HG03571 (cell line): Measurements from ENCODE around the gene SP2.
A peak's percentile ranks its signal among the peaks of the same experiment; 100 is the strongest.

Experiments
- ATAC-seq: cut with Tn5 transposase; IDR thresholded peaks from one replicate; pipeline ENCODE4 v1.9.1; 2021; ENCODE audit not compliant: unreplicated experiment

Gene SP2

DNA sequence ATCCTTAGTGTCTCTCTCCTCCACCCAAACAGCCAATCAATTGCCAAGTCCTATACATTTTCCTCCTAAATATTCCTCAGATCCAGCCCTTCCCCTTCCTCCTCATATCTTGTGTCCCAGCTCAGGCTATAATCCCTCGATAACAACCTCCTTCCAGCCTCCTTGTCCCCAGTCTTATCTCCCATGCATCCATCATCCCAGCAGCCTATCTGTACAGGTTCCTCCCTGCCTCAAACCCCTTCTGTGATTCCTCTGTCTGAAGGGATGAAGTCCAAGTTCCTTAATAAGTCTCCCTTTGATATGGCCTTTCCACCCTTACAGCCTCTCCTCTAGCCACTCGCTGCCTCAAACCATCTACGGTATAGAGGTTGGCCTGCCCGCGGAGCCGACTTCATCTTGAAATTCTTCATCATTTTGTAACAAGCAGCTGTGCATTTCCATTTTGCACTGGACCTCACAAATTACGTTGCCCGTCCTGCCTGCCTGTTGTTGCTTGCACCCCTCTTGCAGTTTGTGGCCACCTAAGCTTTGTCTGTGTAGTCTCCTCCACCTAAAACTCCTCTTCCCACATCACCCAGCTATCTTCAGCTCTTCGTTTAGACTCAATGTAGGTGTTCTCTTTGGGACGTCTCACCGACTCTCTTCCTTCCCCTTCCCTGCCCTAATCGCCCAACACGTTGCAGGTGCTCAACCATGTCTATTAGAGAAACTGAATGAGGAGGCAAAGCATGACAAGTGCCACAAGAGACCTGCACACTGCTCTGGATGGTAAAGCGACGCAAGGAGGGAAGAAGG is 74.1 kb downstream of the SP2 start:
- ATAC-seq: no peak

DNA sequence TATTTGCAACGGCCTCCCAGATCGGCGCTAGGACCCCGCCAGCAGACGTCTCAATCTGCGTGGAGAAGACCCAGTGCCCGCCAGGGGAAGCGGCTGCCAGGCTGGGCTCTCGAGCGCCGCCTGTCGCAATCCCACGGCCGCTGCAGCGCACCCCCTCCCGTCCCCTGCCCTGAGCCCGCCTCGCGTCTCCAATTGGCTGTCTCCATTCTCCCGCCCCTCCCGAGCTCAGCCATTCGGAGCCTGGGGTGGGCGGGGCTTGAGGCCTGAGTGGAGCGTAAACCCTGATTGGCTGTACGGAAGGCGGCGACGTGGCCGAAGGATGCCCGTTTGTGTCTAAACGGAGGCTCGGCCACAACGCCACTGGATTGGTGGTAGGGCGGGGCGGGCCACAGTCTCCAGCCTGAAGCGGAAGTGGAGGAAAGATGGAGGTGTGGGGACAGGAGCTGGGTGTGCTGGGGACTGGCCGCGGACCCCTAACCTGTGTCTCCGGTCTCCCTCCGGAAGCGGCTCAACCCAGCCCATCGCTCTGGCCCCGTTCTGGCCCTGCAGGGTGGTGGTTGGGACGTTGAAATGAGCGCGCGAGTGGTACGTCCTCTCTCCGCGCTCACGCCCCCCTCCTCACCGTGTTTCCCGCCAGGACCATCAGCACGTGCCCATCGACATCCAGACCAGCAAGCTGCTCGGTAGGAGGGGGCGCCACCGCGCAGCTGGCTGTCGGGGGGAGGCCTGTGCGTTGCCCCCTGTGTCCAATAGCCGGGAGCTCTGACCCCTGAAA is 74.9 kb downstream of the SP2 start, which contains the start of gene CDK5RAP3:
Gene CDK5RAP3, plus strand, starts transcription at position 389 of the 775 bp plus-strand sequence. Its CDS starts 34 bp downstream, at position 423.
- ATAC-seq: peak; percentile 93

DNA sequence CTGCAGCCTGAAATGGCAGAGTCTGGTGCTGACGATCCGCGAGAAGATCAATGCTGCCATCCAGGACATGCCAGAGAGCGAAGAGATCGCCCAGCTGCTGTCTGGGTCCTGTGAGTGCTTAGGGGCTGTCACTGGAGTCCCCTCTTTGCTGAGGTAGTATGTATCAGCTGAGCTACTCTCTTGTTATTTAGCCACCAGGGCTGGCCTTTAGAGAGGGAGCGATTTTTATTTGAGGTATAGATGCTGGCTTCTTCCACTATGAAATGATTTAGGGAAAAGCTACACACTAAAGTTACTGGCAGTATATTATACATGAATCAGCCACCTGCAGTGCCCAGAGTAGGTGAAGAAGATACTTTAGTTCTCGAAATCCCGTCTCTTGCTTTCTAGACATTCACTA is 77.5 kb downstream of the SP2 start:
- no peak for ATAC-seq

DNA sequence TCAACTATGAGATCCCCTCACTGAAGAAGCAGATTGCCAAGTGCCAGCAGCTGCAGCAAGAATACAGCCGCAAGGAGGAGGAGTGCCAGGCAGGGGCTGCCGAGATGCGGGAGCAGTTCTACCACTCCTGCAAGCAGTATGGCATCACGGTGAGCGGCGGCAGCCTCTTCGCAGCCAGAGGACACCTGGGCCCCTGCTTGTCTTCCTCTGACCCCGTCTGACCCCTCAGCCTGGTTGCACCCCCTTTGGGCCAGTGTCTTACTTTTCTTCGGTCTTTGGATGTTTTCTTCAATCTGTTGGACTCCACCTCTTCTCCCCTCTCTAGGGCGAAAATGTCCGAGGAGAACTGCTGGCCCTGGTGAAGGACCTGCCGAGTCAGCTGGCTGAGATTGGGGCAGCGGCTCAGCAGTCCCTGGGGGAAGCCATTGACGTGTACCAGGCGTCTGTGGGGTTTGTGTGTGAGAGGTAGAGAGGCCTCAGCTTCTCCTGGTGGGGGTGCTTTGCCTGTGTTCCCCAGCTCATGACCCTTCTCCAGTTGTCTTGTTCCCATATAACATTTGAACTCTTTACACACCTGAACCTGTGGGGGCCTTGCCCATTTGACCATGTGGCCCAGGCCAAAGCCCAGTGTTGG is 79.3 kb downstream of the SP2 start:
- no peak for ATAC-seq

DNA sequence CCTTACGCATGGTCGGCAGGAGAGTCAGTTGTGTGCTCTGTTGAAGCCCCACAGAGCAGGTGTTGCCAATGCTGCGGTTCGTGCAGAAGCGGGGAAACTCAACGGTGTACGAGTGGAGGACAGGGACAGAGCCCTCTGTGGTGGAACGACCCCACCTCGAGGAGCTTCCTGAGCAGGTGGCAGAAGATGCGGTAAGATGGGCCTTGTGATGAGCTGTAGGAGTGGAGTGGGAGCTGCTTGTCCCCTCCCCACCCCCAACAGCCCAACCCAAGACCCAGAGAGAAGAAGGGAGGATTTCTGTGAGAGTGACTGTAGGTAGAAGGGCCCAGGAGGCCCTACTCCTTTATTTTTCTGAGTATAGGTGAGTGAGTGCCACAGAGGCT is 79.8 kb downstream of the SP2 start:
- no peak for ATAC-seq

DNA sequence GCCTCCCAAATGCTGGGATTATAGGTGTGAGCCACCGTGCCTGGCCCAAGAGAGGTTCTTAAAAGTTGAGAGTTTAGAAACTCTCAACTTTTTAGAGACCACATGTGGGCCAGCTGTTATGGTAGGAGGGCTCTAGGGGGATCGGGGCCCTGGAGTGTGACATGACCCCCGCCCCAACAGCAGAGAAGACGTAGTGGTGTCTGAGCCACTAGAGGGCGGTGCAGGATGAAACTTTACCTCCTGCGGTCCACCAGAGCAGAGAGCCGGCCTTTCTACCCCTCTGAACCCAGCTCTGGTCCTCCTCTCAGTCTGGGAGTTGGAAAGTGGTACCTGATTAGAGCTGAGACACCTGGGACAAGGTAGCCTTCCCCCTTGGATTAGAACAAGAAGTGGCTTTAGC is 82.3 kb downstream of the SP2 start:
- ATAC-seq: no peak
